ENCODE results near the gene CCDC180.

DNA sequence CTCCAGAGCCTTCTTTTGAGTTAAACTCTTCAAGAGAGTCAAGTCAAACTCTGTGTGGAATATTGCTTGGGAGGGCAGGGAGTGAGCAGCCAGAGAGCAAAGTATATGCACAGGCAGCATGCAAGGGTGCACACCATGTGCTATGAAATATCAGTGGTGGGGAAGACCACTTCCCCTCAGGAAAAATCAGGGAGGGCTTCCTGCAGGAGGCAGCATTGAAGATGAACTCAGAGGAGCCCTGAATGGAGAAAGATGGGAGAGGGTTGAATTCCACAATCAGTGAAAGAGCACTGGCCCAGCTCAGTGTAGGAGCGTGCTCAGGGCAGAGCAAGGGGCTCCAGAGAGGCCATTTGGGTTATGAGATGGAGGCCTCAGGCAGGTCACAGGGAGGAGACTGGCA, 41.9 kb downstream of the CCDC180 start:
- TF ChIP-seq POLR2AphosphoS5 (IDR thresholded peaks at IDR 0.05; ENCODE audit: low read depth, low read length): no peak
- no peak for TF ChIP-seq POLR2A (IDR thresholded peaks at IDR 0.05; ENCODE audit: low read depth, low read length)
